ENCODE data around the gene MID2. TPM values are rescaled to one million over a fixed set of nuclear protein-coding genes. Genes with fewer than 3 reads are reported as not detected.

Gene MID2
- total and polyA plus RNA-seq, 2 donors: 1.4 to 2.0 TPM

DNA sequence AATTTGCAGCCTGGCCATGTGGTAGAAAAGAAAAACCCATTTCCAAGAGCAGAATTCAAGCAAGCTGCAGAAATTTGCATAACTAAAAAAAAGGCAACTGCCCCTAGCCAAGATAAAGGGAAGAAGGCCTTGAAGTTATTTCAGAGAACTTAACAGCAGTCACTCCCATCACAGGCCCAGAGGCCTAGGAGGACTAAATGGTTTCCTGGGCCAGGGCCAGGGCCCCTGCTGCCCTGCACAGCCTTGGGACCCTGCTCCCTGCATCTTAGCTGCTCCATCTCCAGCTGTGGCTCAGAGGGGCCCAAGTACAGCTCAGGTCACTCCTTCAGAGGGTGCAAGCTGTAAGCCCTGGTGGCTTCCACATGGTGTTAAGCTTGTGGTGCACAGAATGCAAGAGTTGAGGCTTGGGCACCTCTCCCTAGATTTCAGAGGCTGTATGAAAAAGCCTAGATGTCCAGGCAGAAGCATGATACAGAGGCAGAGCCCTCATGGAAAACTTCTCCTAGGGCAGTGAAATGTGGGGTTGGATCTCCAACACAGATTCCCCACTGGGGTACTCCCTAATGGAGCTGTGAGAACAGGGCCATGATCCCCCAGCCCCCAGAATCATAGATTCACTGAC is 6.7 kb upstream of the MID2 start:
- Histone ChIP-seq H3K27me3 (ENCODE audit: control insufficient read depth in 2 of 2, insufficient read depth in 1 of 2, low read length in 1 of 2) (no peaks in the 10 kb centered on the region), H3K4me3 (ENCODE audit: low read length in 2 of 2) (no peak overlapping the region), H3K27ac (ENCODE audit: low read depth in 1 of 2, low read length in 1 of 2) (no peak overlapping the region), H3K9me3 (ENCODE audit: control insufficient read depth in 2 of 2, insufficient read depth in 1 of 2, low read length in 1 of 2) (peaks cover 0 to 8% of the 10 kb centered on the region in 2 donors), H3K4me1 (ENCODE audit: control insufficient read depth in 2 of 2, insufficient read depth in 2 of 2, low read length in 2 of 2) (no peaks in the 10 kb centered on the region), H3K36me3 (ENCODE audit: control insufficient read depth in 2 of 2, insufficient read depth in 2 of 2, low read length in 1 of 2) (no peaks in the 10 kb centered on the region)
- no peak for DNase-seq (ENCODE audit: low read depth in 6 of 9, low spot score in 9 of 9)

DNA sequence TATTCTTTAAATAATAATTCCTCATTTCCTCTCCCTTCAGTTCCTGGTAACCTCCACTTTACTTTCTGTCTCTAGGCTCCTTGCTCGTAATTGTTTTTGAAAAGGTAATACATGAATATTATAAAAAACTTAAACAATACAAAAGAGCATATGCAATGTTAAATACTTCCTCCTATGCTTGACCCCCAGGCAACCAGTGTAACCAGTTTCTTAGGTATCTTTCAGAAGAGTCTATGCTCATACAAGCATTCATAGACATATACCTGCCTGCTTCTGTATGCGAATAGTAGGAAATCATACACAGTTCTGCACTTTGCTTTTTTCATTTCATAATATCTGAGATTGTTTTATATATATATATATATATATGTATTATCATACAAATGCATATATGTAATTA is 2.6 kb upstream of the MID2 start:
- Histone ChIP-seq H3K36me3 (ENCODE audit: control insufficient read depth in 2 of 2, insufficient read depth in 2 of 2, low read length in 1 of 2) (no peaks in the 10 kb centered on the region), H3K4me3 (ENCODE audit: low read length in 2 of 2) (no peak overlapping the region), H3K4me1 (ENCODE audit: control insufficient read depth in 2 of 2, insufficient read depth in 2 of 2, low read length in 2 of 2) (no peaks in the 10 kb centered on the region), H3K9me3 (ENCODE audit: control insufficient read depth in 2 of 2, insufficient read depth in 1 of 2, low read length in 1 of 2) (peaks cover 0 to 8% of the 10 kb centered on the region in 2 donors), H3K27ac (ENCODE audit: low read depth in 1 of 2, low read length in 1 of 2) (no peak overlapping the region), H3K27me3 (ENCODE audit: control insufficient read depth in 2 of 2, insufficient read depth in 1 of 2, low read length in 1 of 2) (peaks cover 11 to 32% of the 10 kb centered on the region in 2 donors)
- DNase-seq (ENCODE audit: low read depth in 6 of 9, low spot score in 9 of 9): no peak
- 93% methylated on average over 2 of the region's 2 CpGs for WGBS

DNA sequence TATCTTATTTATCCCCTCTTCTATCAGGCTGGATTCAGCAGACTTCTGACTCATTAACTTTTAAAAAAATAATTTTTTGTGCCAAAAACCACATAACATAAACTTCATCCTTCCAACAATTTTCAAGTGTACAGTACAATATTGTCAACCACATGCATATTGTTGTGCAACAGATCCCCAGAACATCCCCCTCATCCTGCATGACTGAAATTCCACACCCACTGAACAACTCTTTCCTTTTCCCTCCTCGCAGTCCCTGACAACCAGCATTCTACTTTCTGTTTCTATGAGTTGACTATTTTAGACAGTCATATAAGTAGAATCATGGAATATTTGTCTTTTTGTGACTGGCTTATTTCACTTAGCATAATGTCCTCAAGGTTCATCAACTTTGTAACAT is 2.2 kb upstream of the MID2 start:
- Histone ChIP-seq H3K27ac (ENCODE audit: low read depth in 1 of 2, low read length in 1 of 2) (no peak overlapping the region), H3K4me1 (ENCODE audit: control insufficient read depth in 2 of 2, insufficient read depth in 2 of 2, low read length in 2 of 2) (no peaks in the 10 kb centered on the region), H3K27me3 (ENCODE audit: control insufficient read depth in 2 of 2, insufficient read depth in 1 of 2, low read length in 1 of 2) (peaks cover 11 to 35% of the 10 kb centered on the region in 2 donors), H3K36me3 (ENCODE audit: control insufficient read depth in 2 of 2, insufficient read depth in 2 of 2, low read length in 1 of 2) (no peaks in the 10 kb centered on the region), H3K4me3 (ENCODE audit: low read length in 2 of 2) (no peak overlapping the region), H3K9me3 (ENCODE audit: control insufficient read depth in 2 of 2, insufficient read depth in 1 of 2, low read length in 1 of 2) (peaks cover 0 to 8% of the 10 kb centered on the region in 2 donors)
- WGBS: 38% methylated on average over 1 of the region's 1 CpG
- DNase-seq (ENCODE audit: low read depth in 6 of 9, low spot score in 9 of 9): no peak

DNA sequence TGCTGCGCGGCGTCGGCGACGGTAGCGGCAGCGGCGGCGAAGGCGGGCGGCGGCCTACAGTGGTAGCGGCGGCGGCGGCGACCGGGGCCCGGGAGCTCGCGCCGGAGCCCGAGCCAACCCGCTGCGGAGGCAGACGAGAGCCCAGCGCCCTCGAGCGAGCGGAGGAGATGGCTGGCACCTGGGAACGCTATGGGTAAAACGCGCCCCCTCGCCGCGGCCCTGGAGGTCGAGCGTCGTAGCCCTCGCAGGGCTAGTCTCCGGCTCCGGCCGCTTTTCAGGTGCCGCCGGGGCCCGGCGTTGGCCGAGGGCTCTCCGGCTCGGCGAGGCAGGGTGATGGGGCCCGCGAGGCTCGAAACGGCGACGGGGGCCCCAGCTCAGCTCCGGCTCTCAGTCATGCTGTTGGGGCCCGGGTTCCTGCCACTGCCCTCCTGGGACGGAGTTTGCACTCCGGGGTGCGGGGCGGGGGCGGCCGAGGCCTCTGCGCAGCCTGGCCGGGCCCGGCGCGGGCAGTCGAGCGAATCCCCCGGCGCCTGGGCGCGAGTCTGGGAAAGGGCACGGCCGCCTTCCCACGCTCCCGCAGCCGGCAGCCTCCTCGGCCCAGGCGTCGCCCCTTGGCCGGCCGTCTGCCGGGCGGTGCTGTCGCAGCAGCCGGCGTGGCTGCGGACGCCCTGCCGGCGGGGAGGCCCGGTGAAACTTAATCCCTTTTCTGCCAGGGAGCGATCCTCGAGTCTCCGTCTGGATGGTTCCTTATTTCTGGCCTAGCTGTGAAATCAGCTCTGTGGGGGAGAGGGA is 768 bp downstream of the MID2 start:
- H3K4me1 ChIP-seq (ENCODE audit: control insufficient read depth in 2 of 2, insufficient read depth in 2 of 2, low read length in 2 of 2): no peaks in the 10 kb centered on the region
- peak in 1 of 9 donors; percentile 7 for DNase-seq (ENCODE audit: low read depth in 6 of 9, low spot score in 9 of 9)
- H3K36me3 ChIP-seq (ENCODE audit: control insufficient read depth in 2 of 2, insufficient read depth in 2 of 2, low read length in 1 of 2): no peaks in the 10 kb centered on the region
- H3K27me3 ChIP-seq (ENCODE audit: control insufficient read depth in 2 of 2, insufficient read depth in 1 of 2, low read length in 1 of 2): peaks cover 11 to 42% of the 10 kb centered on the region in 2 donors
- no peaks in the 10 kb centered on the region for H3K9me3 ChIP-seq (ENCODE audit: control insufficient read depth in 2 of 2, insufficient read depth in 1 of 2, low read length in 1 of 2)
- H3K27ac ChIP-seq (ENCODE audit: low read depth in 1 of 2, low read length in 1 of 2): peak overlapping the region in 1 of 2 donors; percentile 77
- under 1% methylated on average over 100 of the region's 100 CpGs for WGBS
- H3K4me3 ChIP-seq (ENCODE audit: low read length in 2 of 2): peak overlapping the region in 1 of 2 donors; percentile 43

DNA sequence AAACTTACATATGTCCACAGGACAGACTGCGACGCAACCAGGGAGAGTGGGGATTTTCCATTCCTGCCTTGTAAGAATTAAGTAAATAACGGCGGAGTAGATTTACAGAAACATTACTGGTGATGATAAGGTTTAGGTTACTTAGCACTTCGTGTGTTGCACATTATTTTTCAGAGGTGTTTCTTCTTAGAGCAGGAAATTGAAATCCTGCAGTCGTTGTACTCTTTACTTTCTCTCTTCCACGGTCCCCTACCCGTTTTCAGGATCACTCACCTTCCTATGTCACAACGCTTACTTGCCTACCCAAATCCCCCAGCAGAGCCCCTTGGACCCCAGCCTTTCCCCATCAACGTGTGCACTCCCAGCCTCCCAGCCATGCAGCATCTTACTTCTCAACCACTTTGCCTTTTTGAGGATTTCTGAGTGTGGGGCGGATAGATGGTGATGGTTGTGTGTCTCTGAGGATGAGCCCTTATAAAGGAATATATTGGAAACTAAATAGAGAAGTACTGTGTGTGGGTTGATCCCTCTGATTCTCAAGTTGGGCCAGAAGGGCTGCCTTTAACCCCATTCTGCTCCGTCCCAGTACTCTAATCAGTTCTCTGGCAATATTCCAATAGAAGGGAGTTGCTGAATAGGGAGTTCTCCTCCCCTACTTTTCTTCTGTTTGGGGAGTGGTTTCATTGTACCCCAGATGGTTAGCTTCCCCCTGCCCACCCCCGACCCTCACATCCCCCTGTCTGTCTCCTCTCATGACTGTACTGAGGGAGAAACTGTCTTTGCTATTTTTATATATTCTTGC is 1.6 kb downstream of the MID2 start:
- Histone ChIP-seq H3K9me3 (ENCODE audit: control insufficient read depth in 2 of 2, insufficient read depth in 1 of 2, low read length in 1 of 2) (no peaks in the 10 kb centered on the region), H3K4me3 (ENCODE audit: low read length in 2 of 2) (no peak overlapping the region), H3K27ac (ENCODE audit: low read depth in 1 of 2, low read length in 1 of 2) (no peak overlapping the region), H3K36me3 (ENCODE audit: control insufficient read depth in 2 of 2, insufficient read depth in 2 of 2, low read length in 1 of 2) (no peaks in the 10 kb centered on the region), H3K4me1 (ENCODE audit: control insufficient read depth in 2 of 2, insufficient read depth in 2 of 2, low read length in 2 of 2) (no peaks in the 10 kb centered on the region), H3K27me3 (ENCODE audit: control insufficient read depth in 2 of 2, insufficient read depth in 1 of 2, low read length in 1 of 2) (peaks cover 11 to 42% of the 10 kb centered on the region in 2 donors)
- WGBS: 38% methylated on average over 13 of the region's 13 CpGs
- DNase-seq (ENCODE audit: low read depth in 6 of 9, low spot score in 9 of 9): no peak

DNA sequence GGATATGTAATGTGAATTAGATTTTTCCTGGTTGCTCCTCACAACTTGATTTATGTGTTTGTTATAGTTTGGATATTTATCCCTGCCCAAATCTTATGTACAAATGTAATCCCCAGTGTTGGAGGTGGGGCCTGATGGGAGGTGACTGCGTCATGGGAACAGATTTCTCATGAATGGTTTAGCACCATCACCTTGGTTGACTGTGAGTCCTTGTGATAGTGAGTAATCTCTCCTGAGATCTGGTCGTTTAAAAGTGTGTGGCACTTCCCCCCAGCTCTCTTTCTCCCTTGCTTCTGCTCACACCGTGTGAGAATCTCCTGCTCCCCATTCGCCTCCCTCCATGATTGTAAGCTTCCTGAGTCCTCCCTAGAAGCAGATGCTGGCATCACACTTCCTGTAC is 2.2 kb downstream of the MID2 start:
- Histone ChIP-seq H3K36me3 (ENCODE audit: control insufficient read depth in 2 of 2, insufficient read depth in 2 of 2, low read length in 1 of 2) (no peaks in the 10 kb centered on the region), H3K4me3 (ENCODE audit: low read length in 2 of 2) (no peak overlapping the region), H3K4me1 (ENCODE audit: control insufficient read depth in 2 of 2, insufficient read depth in 2 of 2, low read length in 2 of 2) (no peaks in the 10 kb centered on the region), H3K9me3 (ENCODE audit: control insufficient read depth in 2 of 2, insufficient read depth in 1 of 2, low read length in 1 of 2) (no peaks in the 10 kb centered on the region), H3K27me3 (ENCODE audit: control insufficient read depth in 2 of 2, insufficient read depth in 1 of 2, low read length in 1 of 2) (peaks cover 11 to 42% of the 10 kb centered on the region in 2 donors), H3K27ac (ENCODE audit: low read depth in 1 of 2, low read length in 1 of 2) (no peak overlapping the region)
- no peak for DNase-seq (ENCODE audit: low read depth in 6 of 9, low spot score in 9 of 9)
- WGBS: 78% methylated on average over 4 of the region's 4 CpGs

DNA sequence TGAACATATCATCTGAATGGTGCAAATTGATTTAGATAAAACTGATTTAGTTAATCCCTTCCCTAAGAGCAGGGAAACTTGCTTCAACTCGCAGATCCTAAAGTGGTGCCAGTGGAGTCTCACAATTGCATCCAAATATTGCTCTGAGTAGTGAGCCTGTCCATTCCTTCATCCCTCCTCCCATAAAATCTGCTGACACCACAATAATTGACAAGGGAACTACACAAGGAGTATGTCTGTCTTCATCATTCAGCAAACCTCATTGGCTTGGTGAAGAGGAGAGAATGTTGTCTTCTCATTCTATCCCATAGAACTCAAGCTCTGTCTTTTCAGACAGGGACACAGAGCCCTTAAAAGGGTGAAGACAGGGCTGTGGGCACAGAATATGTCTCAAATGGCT is 4.2 kb downstream of the MID2 start:
- Histone ChIP-seq H3K27ac (ENCODE audit: low read depth in 1 of 2, low read length in 1 of 2) (no peak overlapping the region), H3K4me3 (ENCODE audit: low read length in 2 of 2) (no peak overlapping the region), H3K27me3 (ENCODE audit: control insufficient read depth in 2 of 2, insufficient read depth in 1 of 2, low read length in 1 of 2) (peaks cover 11 to 36% of the 10 kb centered on the region in 2 donors), H3K9me3 (ENCODE audit: control insufficient read depth in 2 of 2, insufficient read depth in 1 of 2, low read length in 1 of 2) (no peaks in the 10 kb centered on the region), H3K36me3 (ENCODE audit: control insufficient read depth in 2 of 2, insufficient read depth in 2 of 2, low read length in 1 of 2) (no peaks in the 10 kb centered on the region), H3K4me1 (ENCODE audit: control insufficient read depth in 2 of 2, insufficient read depth in 2 of 2, low read length in 2 of 2) (no peaks in the 10 kb centered on the region)
- 96% methylated on average over 1 of the region's 1 CpG for WGBS
- DNase-seq (ENCODE audit: low read depth in 6 of 9, low spot score in 9 of 9): no peak

DNA sequence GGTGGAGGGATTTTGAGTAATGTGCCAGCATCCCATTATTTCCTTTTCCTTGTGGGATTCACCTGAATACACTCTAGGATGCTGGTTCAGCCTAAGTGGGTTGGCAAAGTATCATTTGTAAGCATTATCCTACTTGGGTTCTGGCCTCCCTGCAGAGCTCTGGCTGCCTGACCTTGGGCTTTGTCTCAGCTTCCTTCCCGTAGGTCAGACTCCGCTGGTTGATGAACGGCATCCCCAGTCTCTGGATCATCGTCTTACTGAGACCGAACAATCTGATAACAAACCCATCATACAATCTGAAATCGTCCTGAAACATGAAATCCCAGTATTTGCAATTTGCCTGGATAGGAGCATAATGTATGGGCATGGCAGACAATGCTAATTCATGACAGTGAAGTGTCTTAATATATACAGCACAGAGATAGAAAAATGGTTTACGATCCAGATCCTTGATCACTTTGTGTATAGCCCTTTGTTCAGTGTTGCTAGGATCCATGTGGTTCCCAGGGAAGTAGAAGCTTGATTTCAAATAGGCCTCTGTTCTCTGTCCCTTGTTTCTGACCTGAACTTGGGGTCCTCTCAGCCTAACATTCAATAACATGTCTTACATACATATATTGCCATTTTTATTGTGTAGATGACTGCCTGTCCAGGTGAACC is 5.5 kb downstream of the MID2 start:
- Histone ChIP-seq H3K36me3 (ENCODE audit: control insufficient read depth in 2 of 2, insufficient read depth in 2 of 2, low read length in 1 of 2) (no peaks in the 10 kb centered on the region), H3K9me3 (ENCODE audit: control insufficient read depth in 2 of 2, insufficient read depth in 1 of 2, low read length in 1 of 2) (no peaks in the 10 kb centered on the region), H3K27ac (ENCODE audit: low read depth in 1 of 2, low read length in 1 of 2) (no peak overlapping the region), H3K27me3 (ENCODE audit: control insufficient read depth in 2 of 2, insufficient read depth in 1 of 2, low read length in 1 of 2) (peaks cover 4 to 27% of the 10 kb centered on the region in 2 donors), H3K4me1 (ENCODE audit: control insufficient read depth in 2 of 2, insufficient read depth in 2 of 2, low read length in 2 of 2) (no peaks in the 10 kb centered on the region), H3K4me3 (ENCODE audit: low read length in 2 of 2) (no peak overlapping the region)
- WGBS: 91% methylated on average over 7 of the region's 7 CpGs
- no peak for DNase-seq (ENCODE audit: low read depth in 6 of 9, low spot score in 9 of 9)

Measured in thymus (tissue), 11 donors.